ENCODE data around the gene FAM120B.
A peak's percentile ranks its signal among the peaks of the same experiment; 100 is the strongest.

The FAM120B gene

DNA sequence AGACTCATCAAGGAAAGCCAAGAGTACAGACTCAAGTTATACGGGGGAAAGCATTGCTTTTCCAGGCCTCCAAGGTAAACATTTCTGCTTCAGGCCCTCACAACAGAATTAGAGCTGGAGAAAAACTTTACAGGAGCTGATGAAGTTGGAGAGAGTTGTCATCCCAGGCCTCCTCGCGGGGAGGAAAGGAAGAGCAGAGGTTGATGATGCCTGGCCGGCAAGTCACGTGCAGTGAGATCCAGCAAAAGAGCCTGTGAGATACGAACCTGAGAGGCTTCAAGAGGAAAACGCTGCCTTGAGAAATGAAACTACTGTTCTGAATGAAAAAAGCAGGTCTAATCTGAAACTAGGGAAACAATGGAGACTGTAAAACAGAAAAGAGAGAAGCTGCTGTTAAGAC lies 122.9 kb downstream of the FAM120B start:
- no peak for DNase-seq

DNA sequence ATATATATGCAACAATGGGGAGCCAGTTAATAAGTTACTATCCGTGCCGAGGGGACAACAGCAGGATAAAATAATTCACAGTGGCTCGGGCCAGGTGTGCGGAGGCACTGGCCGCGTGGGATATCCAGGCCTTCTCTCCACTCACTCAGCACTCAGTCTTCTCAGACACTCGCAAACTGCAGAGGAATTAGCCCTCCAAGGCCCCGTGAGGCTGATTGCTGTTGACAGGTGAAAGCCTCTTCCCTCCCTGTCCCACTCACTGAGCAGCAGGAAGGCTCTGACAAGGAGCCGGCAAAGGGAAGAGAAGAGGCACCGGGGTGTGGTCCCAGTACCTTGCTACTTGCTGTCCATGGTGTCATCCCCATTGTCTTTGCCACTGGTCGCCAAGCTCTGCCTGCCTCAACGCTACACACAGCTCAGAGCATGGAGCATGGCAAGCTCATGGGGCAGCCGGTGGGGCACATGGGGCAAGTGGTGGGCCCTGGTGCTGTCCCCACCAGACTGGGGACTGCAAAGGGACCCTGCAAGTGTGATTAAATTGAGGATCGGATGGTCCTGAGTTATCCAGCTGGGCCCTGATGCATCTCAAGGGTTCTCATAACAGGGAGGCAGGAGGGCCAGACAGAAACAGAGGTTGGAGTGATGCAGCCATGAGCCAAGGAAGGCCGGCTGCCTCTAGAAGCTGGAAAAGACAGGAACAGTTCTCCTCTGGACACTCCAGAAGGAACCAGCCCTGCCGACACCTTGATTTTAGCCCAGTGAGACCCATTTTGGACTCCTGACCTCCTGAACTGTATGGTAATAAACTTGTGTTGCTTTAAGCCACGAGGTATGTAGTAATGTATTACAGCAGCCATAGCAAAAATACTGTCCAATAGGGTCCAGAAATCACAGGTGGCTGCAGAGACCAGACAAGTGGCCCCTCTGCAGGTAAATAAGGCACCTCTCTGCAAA lies 126.9 kb downstream of the FAM120B start:
- no peak for DNase-seq

DNA sequence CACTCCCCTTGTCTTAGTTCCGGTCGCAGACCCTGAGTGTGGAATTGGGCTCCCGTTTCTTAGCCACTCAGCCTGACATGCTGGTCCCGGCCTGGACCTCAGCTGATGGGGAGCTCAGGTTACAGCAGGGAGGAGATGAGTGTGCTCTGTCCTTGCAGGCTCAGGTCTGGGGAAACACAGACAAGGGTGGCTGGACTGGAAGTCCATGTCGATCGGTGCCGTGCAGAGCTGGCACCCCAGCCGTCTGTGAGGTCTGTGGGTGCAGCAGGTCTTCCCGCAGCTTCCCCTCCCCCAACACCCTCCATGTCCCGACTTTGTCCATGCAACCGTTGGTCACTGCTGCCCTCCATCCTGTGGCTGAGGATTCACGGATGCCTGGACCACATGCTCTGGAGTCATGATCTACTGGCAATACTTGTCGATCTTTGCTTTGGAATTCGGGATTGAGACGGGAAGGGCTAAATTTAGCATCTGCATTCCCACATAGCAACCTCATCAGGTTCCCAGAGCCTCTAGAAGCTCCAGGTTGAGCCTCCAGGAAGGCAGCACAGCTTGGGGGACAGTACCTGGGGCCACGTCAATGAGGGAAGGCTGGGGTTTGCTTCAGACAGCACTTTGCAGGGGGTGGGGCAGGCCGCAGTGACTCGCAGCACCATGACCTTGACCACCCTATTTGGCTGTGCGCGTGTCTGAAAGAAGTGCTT lies 127.7 kb downstream of the FAM120B start:
- DNase-seq: no peak

DNA sequence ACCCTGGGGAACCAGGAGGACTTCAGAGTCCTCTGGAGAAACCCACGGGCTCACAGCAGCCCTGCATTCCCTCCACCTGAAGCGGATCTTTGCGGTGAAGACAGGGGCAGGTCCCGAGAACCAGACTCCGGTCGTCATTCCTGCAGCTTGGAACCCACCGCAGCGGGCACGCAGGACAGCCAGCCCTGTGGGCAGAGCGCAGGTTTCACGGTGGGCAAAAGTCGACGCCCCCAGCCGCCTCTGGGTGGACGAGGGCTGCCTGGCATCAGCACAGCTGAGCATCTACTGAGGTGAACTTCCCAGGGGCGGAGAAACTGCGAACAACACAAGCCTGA lies 128.2 kb downstream of the FAM120B start:
- no peak for DNase-seq

DNA sequence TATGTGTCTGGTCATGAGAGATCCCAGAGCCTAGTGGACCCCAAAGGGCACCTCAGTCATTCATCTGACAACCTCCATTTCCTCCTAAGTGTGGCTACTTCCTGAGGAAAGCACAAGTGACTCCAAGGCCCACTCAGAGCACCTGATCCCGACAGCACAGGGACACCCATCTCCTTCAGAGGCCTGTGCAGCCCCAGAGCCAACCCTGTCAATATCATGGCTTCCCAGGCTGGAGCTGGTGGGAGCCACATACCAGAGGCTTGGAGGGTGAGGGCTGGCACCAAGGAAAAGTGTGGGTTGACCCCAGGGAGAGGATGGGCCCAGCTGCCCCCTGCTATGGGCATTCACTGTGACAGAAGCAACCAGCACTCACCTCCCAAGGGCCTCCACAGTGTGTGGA lies 129.2 kb downstream of the FAM120B start:
- no peak for DNase-seq

DNA sequence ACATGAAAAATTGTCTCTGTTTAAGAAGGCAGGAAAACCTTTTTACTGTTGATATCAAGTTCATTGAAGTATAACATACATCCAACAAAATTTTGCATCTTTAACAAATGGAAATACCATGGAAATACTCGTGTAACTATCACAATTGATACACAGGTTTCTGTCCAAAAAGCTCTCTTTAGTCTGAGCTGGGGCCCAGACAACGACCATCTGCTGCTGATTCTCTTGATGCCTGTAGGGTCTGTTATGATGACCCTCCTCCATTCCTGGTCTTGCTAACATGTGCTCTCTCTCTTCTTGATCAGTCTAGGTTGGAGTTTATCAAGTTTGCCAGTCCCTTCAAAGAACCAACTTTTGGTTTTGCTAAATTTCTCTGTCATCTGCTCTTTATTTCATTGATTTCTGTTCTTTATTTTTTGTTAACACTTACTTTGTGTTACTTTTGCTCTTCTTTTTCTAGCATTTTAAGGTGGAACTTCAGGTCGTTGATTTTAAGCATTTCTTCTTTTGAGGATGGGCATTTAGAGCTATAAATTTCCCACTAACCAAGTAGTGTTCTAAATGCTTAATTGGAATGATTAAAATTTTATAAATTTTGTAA lies 129.8 kb downstream of the FAM120B start:
- no peak for DNase-seq

DNA sequence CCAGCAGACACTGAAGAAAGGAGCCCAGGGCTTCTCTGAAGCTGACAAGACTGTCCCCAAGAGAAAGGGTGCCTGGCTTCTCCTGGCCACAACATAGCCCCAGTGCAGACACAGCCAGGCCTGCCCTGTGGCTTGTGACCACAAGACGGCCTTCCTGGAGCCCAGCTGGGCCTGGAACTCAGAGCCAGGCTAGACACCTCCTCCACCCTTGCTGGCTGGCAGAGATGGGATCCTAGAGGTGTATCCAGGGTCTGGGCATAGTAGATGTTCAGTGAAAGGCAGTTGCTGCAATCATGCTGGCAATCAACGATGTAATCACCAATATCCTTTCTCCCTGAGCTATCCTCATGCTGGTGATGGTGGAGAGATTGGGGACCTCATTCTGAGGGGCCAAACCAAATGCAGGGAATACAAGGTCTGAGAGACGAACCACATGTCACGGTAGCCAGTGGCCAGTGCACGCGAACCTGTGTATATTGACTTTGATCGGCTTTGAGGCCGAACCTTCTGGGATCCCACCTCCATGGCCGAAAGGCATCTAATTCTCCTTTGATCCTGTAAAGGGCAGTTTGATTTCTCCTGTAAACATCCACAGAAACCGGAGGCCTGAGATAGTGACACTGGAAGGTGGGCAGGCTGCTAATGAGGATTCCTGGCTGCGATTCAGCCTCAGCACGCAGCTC lies 131.3 kb downstream of the FAM120B start:
- no peak for DNase-seq

DNA sequence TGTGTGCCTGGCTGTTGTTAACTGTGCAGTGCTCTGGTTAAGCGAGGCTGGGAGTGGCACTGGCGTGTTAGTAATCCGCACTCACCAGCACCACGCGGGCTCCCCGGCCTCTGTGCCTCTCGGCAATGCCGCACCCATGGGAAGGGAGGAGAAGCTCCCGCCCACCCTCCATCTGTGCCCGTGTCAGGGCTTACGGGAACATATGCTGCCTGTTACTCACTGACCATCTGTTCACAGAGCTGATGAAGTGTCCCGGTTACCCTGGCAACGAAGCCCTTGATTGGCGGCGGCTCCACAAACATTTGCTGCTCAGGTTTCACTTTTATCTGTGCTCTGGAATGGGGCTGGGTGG lies 131.8 kb downstream of the FAM120B start:
- peak; percentile 91 for DNase-seq

DNA sequence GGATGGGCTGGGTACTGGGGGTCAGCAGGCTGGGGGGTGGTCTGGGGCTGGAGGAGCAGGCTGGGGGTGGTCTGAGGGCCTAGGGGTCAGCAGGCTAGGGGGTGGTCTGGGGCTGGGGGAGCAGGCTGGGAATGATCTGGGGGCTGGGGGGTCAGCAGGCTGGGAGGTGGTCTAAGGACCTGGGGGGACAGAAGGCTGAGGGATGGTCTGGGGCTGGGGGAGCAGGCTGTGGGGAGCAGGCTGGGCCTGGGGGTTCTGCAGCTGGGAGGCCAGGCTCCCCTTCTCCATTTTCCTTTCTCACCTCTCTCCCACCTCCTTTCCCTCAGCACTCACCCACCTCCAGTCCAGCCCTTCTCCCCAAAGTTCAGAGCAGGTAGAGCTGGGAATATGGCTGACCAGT lies 132.3 kb downstream of the FAM120B start:
- no peak for DNase-seq

DNA sequence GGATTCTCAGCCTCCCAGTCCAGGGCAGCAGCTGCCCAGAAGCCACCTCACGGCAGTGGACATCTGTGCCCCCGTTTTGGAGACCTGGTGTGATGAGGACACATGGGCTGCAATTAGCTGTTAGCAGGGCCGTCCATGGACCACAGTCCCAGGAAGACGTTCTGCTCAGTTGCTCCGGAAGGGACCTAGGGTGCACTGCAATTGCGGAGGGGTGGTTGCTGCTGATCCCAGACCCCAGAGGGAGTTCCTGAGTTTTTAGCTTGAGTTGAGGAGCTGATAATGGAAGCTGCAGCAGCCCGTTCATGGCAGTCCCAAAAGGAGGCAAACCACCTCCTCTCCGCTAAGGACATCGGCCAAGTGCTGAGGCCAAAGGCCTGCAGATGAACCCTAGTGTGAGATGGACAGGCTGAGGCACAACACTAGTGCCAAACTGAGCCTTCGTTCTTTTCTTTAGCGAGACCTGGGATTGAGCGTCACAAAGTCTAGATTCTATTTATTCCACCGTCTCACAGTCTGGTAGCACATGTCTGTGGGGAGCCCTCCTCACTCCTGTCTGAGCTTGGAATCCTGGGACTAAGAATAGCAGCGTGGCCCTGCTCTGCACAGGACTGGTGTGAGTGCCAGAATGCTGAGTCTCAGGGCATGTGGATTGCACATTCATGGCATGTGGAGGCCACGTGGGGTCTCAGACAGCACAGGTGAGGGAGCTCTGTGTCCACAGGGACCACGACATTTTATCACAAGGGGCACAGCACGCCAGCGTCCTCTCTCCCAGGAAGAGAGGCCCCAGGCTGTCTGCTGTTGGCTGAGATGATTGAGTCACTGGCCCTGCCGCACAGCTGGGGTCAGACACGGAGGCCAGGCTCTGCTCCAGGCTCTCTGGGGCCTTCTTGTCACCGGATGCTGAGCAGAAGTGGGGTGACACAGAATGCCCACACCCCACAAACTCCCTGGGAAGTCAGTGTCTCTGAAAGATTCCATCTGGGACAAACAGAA lies 133.1 kb downstream of the FAM120B start:
- DNase-seq: no peak

DNA sequence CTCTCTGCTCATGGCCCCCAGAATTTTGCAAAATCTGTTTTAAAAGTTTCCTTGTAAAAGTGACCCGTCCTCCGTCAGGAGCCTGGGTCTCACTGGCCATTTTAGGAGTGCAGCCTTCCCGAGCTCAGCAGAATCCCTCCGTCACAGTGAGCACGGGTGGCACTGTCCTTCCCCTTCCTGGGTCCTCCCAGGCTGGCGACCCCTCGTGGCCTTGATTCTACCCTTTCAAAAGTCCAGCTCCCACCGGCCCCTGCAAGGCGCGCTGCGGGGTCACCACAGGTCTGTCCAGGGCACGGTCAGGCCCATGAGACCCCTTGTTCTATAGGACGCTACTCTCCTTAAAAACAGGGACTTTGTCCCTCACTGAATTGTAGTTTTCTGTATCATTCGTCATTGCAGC lies 133.9 kb downstream of the FAM120B start:
- no peak for DNase-seq

DNA sequence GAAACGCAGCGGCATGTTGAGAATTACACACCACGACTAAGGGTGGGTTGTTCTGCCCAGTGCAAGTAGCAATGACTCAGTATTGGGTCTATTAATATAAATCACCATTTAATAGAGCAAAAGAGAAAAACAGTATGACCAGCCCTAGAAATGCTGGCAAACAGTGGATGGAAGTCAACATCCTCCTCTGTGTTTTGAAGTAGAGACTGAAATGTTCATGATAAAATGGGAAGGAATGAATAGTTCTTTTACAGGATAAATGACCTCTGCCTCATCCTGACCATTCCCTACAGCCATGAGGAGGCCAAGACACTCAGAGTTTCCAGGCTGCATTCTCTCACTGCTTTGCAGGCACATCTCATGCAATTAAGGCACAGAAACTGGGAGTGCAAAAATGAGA lies 134.8 kb downstream of the FAM120B start:
- DNase-seq: no peak

DNA sequence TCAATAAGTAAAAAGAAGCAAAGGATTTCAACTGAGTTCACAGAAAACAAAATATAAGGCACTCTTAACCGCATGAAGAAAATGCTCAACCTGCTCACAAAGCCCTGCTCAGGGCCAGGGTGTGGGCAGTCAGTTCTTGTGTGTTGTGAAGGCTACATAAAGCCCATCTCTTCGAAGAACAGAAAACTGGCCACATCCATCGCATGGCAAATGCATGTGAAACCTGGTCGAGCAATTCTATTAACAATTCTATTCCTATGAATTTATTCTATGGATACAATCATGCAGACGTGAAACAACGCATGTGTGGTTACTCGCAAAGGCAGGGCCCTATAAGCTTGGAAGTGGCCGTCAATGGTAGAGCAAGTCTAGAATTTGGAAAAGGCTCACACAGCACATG lies 136.0 kb downstream of the FAM120B start:
- DNase-seq: no peak

DNA sequence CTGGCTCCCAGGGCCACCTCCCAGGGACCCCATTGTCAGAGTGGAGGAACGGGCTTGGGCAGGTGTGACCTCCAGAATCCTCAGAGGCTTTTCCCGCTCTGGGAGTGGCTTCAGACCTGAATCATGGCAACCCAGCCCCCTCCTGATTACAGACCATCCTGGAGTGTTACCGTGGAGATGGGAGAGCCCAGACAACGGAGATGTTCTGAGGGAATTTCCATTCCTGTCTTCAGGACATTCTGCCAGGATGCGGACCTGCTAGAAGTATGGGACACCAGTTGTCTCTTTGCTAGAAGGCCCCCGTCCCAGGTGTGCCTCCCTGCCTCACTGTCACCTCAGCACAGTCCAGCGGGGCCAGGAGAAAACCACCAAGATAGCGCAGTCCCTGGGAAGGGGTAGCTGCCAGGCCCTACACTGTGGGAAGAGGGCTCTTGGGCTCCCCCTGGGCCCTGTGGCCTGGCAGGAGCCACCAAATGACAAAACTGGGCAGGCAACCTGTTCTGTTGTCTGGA lies 136.6 kb downstream of the FAM120B start:
- no peak for DNase-seq

DNA sequence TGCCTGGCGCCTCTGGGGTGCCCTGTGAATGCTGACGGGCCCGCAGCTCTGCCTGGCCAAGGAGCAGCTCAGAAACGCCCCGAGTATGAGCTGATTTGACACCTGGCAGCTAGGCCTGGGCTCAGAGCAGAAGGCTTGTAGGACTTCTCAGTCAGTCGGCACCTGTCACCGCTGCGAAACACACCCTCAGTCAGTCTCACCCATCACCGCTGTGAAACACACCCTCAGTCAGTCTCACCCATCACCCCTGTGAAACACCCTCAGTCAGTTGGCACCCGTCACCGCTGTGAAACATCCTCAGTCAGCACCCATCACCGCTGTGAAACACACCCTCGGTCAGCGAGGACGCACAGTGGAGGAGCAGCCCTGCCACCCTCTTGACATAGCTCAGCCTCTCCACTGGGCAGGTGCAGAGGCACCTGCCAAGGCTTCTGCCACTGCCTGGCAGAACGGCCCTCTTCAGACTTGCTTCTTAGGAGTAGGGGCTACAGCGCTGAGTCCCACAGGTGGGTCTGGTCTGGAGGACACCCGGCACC lies 137.6 kb downstream of the FAM120B start:
- no peak for DNase-seq

DNA sequence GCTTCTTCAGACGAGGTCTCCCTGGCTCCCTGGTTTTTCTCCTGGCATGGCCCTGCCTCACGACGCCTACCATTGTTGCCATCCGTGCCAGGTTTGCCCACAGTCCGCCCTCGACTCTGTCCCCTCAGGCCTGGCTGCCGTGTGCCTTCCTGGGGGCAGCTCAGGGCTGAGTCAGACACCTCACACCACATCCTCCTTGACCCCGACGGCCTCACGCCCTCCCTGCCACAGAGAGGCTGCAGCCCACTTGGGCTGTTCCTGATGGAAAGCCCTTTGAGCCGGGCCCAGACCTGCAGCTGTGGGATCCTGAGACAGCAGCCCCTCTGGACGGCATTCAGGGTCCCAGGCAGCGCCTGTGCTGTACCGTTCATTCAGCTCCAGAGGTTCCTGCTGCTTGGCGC lies 138.3 kb downstream of the FAM120B start:
- DNase-seq: no peak

DNA sequence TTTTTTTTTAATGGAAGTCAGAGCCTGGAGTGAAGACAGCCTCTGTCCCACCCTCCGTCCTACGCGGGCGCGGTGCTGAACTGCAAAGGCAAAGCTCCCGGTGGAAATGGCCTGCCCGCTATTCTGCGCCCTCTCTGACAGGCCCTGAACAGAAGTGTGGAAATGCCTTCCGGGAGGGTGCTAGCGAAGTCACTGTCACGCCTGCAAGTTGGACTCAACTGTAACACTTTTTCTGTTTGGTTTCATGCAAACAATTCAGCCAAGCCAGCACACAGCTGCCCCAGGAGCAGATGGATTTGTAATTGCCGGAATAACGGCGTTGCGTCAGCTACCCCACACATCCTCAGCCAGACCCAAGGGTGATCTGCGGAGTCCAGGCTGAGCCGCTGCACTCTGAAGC lies 138.9 kb downstream of the FAM120B start:
- no peak for DNase-seq

DNA sequence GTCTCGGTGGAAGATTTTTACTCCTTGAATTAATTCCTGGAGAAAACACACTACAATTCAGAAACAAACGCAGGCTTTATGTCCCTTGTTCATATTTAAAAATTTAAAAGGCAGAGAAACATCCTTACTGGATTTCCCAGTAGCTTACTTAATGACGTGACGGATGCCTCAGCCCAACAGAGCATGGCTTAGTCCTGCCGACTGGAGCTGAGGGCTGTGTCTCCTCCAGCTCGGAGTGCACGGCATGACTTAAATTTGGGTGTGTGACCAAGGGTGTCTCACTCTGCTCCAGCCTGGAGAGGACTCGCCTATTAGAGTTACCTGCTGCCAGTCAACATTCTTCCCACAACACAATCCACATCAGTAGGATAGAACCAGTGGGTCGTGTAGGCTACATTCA lies 139.4 kb downstream of the FAM120B start:
- DNase-seq: no peak

DNA sequence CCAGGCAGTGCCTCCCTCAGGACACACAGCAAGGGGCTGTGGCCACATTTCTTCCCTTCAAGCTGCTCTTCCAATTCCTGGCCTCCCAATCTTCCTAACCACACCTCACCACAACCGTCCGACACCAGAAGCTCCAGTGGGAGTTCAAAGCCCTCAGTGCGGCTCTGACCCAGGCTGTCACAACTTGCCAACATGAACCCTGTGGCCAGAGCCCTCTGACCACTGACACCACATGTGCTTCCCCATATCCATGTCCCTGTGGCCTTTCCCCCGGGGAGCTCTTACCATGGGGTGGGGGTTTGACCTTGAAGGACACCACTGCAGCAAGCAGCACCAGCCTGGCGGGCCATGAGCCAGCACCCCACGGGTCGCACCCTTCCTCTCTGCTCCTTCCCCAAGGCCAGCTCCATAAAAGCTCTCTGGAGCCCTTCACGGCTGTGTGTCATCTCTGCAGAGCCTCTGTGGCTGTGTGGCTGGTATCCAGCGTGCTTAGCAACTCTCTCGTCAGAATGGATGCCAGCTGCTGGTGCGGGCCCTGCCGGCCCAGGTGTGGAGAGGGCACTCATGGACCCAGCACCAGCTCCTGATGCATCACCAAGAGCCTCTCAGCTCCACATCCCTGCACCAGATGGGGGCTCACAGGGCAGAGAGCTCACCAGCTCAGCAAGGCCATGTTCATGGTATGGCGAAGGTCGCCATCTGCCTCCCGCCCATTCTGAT lies 140.4 kb downstream of the FAM120B start:
- no peak for DNase-seq

DNA sequence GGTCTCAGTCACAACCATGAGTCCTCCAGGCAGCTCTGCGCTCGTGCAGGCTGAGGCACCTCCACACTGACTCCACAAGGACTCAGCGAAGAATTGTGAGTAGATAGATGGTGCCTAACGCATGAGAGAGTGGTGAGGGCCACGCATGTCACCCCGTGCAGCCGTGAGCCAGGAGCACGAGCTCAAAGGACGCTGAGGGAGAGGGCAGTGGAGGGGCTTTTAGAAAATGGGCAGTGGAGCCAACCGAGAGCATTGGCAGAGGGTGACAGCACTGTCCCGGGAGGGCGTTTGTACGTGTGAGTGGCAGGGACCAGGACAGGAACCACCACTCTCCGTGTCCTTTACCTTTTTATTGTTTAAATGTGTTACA lies 141.0 kb downstream of the FAM120B start:
- DNase-seq: no peak

DNA sequence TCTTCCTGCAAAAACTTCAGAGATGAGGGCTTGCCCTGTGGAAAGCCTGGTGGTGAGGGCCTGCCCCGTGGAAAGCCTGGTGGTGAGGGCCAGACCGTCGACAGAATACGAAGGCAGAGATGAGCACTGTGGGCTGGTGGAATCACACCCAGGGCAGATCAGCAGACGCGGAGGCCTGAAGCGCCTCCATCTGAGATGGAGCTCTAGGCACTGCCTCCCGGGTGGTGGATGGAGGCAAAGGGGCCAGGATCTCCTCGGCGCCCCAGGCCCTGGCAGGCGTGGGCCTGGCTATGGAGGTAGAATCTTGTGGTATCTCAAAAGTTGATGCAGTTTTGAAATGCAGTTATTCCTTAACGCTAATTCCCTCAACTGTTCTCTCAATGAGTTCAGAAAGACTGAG lies 141.8 kb downstream of the FAM120B start:
- no peak for DNase-seq

Data from GOT3 (cell line).